OCI-LY1 (cell line): ENCODE measurements around the gene UROC1.

Experiments
- EZH2 ChIP-seq: fragments of 200-600 bp; sonication (generic), shearing (Covaris generic); IDR thresholded peaks from 2 replicates; pipeline ENCODE4 v1.8.0; 2017; ENCODE audit warnings: borderline replicate concordance, mixed run types, mild to moderate bottlenecking, antibody characterized with exemption, low read length, moderate library complexity, mixed read lengths
- TF ChIP-seq, protein P1 (sequence below): fragments of 200-600 bp; sonication (generic), shearing (Covaris generic); IDR thresholded peaks from 2 replicates; pipeline ENCODE4 v1.5.1; 2017; ENCODE audit warnings: mild to moderate bottlenecking, antibody characterized with exemption, low read length, moderate library complexity, mixed read lengths

DNA sequence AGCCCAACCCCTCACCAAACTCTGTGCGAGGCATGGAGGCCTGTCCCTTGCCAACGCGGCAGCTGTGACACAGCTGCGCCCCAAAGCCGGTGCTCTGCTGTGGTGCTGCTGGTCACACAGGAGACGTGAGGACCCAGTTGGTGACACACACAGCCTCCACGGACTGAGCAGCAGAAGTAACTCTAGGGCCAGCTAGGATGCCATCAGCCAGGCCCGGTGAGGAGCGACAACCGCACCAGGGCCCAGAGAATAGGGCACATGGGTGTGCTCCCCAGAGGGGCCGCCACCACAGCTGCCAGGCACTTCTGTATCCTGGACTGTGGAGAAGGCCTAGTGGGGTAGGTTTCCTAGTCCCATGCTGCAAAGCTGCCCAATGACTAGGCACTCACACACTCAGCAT lies 52.6 kb downstream of the UROC1 start:
- TF ChIP-seq, protein P1, sequence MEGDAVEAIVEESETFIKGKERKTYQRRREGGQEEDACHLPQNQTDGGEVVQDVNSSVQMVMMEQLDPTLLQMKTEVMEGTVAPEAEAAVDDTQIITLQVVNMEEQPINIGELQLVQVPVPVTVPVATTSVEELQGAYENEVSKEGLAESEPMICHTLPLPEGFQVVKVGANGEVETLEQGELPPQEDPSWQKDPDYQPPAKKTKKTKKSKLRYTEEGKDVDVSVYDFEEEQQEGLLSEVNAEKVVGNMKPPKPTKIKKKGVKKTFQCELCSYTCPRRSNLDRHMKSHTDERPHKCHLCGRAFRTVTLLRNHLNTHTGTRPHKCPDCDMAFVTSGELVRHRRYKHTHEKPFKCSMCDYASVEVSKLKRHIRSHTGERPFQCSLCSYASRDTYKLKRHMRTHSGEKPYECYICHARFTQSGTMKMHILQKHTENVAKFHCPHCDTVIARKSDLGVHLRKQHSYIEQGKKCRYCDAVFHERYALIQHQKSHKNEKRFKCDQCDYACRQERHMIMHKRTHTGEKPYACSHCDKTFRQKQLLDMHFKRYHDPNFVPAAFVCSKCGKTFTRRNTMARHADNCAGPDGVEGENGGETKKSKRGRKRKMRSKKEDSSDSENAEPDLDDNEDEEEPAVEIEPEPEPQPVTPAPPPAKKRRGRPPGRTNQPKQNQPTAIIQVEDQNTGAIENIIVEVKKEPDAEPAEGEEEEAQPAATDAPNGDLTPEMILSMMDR, result no peak
- TF ChIP-seq EZH2, result no peak
